Gastrocnemius medialis (tissue), 4 donors: ENCODE results near the gene UNC13D.

ENCODE experiments used
- POLR2A ChIP-seq, 2 donors: fragments of 450-650 bp; IDR thresholded peaks; one replicate each; pipeline ENCODE4 v1.6.1; 2017; ENCODE audit warnings: antibody characterized with exemption in 2 of 2, mild to moderate bottlenecking in 2 of 2, moderate library complexity in 2 of 2
- TF ChIP-seq, protein P1 (sequence below), 5 experiments: fragments of 450-650 bp in 3 of 5; fragments of 200-600 bp in 2 of 5; sonication (generic) in 2 of 5; IDR thresholded peaks in 4 of 5; conservative IDR thresholded peaks in 1 of 5; 1 replicate in 4 of 5; 2 replicates in 1 of 5; pipeline ENCODE4 v1.5.1; 2016 to 2019; ENCODE audit warnings: antibody characterized with exemption in 5 of 5, mild to moderate bottlenecking in 3 of 5, moderate library complexity in 3 of 5

DNA sequence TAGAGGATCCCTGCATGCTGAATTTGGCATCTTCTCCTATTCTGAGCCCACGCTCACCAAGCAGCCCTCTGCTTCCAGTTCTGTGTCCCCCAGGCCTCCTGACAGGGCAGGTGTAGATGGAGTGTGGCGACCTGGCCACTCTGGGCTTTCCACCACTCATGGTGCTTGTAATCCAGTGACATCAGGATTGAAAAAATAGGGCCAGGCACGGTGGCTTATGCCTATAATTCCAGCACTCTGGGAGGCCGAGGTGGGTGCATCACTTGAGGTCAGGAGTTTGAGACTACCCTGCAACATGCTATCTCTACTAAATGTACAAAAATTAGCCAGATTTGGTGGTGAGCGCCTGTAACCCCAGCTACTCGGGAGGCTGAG lies 30.2 kb downstream of the UNC13D start:
- TF ChIP-seq, protein P1, sequence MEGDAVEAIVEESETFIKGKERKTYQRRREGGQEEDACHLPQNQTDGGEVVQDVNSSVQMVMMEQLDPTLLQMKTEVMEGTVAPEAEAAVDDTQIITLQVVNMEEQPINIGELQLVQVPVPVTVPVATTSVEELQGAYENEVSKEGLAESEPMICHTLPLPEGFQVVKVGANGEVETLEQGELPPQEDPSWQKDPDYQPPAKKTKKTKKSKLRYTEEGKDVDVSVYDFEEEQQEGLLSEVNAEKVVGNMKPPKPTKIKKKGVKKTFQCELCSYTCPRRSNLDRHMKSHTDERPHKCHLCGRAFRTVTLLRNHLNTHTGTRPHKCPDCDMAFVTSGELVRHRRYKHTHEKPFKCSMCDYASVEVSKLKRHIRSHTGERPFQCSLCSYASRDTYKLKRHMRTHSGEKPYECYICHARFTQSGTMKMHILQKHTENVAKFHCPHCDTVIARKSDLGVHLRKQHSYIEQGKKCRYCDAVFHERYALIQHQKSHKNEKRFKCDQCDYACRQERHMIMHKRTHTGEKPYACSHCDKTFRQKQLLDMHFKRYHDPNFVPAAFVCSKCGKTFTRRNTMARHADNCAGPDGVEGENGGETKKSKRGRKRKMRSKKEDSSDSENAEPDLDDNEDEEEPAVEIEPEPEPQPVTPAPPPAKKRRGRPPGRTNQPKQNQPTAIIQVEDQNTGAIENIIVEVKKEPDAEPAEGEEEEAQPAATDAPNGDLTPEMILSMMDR (IDR thresholded peaks at IDR 0.05 in 4 of 5, conservative IDR thresholded peaks at IDR 0.05 in 1 of 5), result no peak
- TF ChIP-seq POLR2A (IDR thresholded peaks at IDR 0.05), result no peak
